Measurements from ENCODE around the gene NOM1.

Gene NOM1

DNA sequence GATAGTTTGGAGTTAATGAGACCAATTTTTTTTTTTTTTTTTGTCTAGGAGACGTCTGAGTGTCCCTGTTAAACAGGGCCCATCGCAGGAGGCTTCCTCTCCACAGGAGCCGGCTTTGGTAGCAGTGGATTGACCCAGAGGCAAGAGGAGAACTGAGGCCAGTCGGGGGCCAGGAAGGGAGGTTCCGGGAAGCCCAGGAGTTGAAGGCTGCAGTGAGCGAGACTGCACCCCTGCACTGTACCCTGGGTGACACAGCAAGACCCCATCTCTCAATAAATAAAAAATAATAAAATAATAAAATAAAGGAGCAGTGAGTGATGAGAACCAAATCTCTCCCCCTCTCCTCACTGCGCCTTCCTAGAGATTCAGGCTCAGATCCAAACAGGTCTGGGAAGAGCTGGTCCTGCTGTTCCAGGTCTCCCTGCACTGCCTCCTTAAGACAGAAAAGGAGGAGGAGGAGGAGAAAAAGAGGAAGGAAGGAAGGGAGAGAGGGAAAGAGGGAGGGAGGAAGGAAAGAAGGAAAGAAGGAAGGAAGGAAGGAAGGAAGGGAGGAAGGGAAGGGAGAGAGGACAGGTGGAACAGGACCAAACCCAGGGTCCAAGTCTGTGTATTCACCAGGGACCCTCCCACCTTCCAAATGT lies 57.4 kb downstream of the NOM1 start:
- H3K4me1 ChIP-seq: peaks cover 8% of the 10 kb centered on the region; the same call in 1 of the 2 replicates
- no peak for DNase-seq
- no peaks in the 10 kb centered on the region for H3K36me3 ChIP-seq
- TF ChIP-seq, protein P1, sequence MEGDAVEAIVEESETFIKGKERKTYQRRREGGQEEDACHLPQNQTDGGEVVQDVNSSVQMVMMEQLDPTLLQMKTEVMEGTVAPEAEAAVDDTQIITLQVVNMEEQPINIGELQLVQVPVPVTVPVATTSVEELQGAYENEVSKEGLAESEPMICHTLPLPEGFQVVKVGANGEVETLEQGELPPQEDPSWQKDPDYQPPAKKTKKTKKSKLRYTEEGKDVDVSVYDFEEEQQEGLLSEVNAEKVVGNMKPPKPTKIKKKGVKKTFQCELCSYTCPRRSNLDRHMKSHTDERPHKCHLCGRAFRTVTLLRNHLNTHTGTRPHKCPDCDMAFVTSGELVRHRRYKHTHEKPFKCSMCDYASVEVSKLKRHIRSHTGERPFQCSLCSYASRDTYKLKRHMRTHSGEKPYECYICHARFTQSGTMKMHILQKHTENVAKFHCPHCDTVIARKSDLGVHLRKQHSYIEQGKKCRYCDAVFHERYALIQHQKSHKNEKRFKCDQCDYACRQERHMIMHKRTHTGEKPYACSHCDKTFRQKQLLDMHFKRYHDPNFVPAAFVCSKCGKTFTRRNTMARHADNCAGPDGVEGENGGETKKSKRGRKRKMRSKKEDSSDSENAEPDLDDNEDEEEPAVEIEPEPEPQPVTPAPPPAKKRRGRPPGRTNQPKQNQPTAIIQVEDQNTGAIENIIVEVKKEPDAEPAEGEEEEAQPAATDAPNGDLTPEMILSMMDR (IDR thresholded peaks at IDR 0.05; ENCODE audit: low read depth, low read length): no peak
- no peak overlapping the region for H3K4me3 ChIP-seq (ENCODE audit: low read depth, low read length)
- peaks cover 98% of the 10 kb centered on the region for H3K27me3 ChIP-seq
- H3K9me3 ChIP-seq: peaks cover 2% of the 10 kb centered on the region; the same call in 1 of the 2 replicates

DNA sequence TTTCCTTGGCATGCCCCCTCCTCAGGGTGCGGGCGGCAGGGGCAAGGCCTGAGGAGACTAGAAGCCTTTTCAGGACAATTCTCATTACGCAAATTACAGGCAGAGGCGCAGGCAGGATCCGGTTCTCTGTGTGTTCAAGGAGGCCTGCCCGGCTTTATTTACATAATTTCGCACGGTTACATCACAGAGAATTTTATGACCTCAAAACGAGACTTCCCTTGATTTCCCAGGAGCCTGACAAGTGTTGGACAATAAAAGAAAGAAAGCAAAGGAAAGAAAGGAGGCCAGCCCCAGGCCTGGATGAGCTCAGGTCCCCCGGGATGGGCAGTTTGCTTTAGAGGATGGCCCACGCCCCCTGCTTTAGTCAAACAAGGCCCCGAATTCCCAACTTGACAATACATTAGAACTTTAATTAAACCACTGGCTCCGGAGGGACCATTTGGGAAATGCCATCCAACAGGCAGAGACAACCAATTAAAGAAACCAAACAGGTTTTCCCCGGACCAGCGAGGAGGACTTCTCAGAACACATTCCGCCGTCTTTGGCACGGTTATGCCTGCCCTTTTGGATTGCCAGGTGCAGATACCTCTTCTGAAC lies 58.1 kb downstream of the NOM1 start:
- TF ChIP-seq, protein P1 (IDR thresholded peaks at IDR 0.05; ENCODE audit: low read depth, low read length): no peak
- DNase-seq: no peak
- Histone ChIP-seq H3K36me3 (no peaks in the 10 kb centered on the region), H3K27me3 (peaks cover 98% of the 10 kb centered on the region), H3K4me1 (peaks cover 7% of the 10 kb centered on the region; the same call in 1 of the 2 replicates), H3K4me3 (ENCODE audit: low read depth, low read length) (no peak overlapping the region), H3K9me3 (peaks cover 2% of the 10 kb centered on the region; the same call in 1 of the 2 replicates)

DNA sequence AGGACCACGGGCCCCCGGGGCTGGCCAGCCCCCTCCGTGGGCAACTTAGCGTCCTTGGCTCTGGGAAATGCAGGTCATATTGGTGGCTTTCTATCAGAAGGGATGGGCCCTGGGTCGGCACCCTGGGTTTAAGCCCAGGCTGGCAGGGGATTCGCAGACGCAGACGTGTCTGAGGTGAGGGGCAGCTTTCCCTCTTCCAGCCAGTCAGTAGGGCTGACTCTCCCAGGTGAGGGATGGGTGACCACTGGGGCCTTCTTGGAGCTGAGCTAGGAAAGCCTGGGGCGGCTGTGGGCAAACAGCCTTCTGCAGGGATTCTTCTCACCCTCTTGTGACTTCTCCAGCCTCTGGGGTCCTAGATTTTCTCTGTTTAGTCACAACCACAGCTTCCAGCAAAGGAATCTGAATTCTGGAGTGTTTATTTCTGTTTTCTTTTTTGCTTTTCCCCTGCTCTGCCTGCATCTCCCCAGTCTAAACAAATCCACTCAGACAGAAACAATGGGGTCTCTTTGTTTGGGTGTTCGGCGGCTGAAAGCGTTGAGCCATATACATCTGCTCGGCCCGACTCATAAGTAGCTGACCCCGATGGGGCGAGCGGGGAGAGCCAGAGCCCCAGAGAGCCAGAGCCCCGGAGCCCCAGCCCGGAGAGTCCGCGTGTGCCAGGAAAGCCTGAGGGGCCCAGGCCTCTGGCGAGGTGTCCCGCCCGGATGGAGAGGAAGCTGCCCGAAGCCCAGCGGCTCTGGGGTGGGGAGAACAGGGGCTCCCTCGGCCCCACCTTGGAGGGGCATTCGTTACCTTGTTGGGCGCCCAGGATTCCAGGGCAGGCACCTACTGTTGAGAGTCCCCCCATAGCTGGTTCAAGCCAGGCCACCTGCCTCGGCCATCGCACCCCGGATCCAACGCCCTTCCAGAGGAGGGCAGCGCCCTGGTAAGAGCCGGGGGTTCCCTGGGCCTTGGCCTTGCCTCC lies 59.0 kb downstream of the NOM1 start:
- H3K4me1 ChIP-seq: no peaks in the 10 kb centered on the region
- no peak overlapping the region for H3K4me3 ChIP-seq (ENCODE audit: low read depth, low read length)
- H3K9me3 ChIP-seq: peaks cover 2% of the 10 kb centered on the region; the same call in 1 of the 2 replicates
- H3K27me3 ChIP-seq: peaks cover 97% of the 10 kb centered on the region
- DNase-seq: no peak
- TF ChIP-seq, protein P1 (IDR thresholded peaks at IDR 0.05; ENCODE audit: low read depth, low read length): no peak
- no peaks in the 10 kb centered on the region for H3K36me3 ChIP-seq

DNA sequence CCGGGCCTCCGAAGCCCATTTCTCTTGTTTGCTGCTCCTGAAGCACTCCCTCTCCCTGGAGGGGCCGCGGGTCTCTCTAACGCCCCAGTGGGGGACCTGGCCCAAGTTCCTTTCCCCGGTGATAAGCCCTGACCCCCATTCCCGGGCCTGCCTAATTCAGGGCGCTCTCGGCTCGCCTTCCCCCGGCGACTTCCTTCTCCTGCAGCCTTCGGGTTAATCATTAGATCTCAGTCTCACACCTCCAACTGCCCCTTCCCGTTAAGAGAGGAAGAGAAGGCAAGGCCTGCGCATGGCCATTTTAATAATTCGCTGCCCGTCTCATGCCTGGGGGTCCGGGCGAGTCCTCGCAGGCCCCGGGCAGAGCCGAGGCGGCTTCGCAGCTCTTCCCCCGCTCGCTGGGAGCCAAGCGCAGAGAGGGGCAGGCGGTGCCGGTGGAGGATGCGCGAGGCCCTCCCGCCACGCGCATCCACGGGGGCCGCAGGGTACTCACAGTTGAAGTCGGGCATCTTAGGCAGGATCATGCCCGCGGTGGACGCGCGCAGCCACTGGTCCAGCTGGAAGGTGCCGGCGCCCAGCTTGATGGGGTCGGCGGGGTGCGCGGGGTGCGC lies 59.8 kb downstream of the NOM1 start:
- H3K9me3 ChIP-seq: peaks cover 2% of the 10 kb centered on the region; the same call in 1 of the 2 replicates
- no peaks in the 10 kb centered on the region for H3K4me1 ChIP-seq
- no peak overlapping the region for H3K4me3 ChIP-seq (ENCODE audit: low read depth, low read length)
- peaks cover 97% of the 10 kb centered on the region for H3K27me3 ChIP-seq
- TF ChIP-seq, protein P1 (IDR thresholded peaks at IDR 0.05; ENCODE audit: low read depth, low read length): no peak
- DNase-seq: no peak
- H3K36me3 ChIP-seq: no peaks in the 10 kb centered on the region

DNA sequence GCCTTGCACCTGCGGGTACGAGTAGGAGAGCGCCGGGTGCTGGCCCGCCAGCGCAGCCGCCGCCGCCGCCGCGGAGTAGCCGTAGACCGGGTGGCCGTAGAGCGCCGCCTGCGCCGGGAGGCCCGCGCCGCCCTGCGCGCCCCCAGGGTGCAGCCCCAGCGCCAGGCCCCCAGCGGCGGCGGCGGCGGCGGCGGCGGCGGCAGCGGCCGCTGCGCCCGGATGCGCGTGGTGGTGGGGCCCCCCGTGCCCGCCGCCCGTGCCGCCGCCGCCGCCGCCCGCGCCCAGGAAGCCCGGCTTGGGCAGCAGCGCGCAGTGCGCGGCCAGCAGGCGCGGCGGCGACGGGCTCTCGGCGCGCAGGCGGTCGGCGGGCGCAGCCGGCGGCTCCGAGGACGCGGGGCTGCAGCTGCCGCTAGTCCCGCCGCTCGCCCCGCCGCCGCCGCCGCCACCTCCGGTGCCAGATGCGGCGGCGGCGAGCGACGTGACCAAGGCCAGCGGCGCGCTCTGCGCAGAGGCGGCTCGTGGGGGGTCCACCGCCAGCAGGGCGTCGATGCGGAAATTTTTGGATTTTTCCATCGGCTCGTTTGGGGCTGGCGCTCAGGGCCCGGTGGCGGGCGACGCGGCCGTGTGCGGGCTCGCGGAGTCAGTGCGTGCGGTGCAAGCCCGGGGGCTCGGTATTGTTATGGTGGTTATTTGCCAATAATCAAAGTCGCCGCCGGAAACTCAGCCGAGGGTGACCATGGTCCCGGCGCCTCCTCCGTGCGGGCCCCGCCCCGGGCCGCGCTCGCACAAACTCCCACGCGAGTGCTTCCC lies 60.5 kb downstream of the NOM1 start:
- peaks cover 97% of the 10 kb centered on the region for H3K27me3 ChIP-seq
- TF ChIP-seq, protein P1 (IDR thresholded peaks at IDR 0.05; ENCODE audit: low read depth, low read length): no peak
- no peak for DNase-seq
- H3K9me3 ChIP-seq: peaks cover 2% of the 10 kb centered on the region; the same call in 1 of the 2 replicates
- H3K4me3 ChIP-seq (ENCODE audit: low read depth, low read length): peak overlapping the region; percentile 61
- H3K36me3 ChIP-seq: no peaks in the 10 kb centered on the region
- no peaks in the 10 kb centered on the region for H3K4me1 ChIP-seq
